Stomach (tissue), 9 donors: ENCODE measurements around the gene PKMYT1. TPM values are rescaled to one million over a fixed set of nuclear protein-coding genes. Genes with fewer than 3 reads are reported as not detected.
"Not testable (repeated sequence)": the region's sequence is repeated elsewhere in the genome, so short reads cannot be mapped to it uniquely, and the experiment has no call there.

Experiments
- DNase-seq, 2 donors: peaks; one replicate each; pipeline versions ENCODE4 v3.0.0 to v3.0.0-alpha.2; 2013 to 2019
- H3K27ac ChIP-seq, 5 donors: fragments of 200-600 bp in 4 of 5; sonication (generic) in 4 of 5; one replicate each; pipeline ENCODE4 v1.5.1; 2013 to 2019; ENCODE audit warnings: mild to moderate bottlenecking in 1 of 5, moderate library complexity in 1 of 5
- H3K27me3 ChIP-seq, 3 donors: fragments of 200-600 bp; sonication (generic); one replicate each; pipeline ENCODE4 v1.5.1; 2017 to 2019; ENCODE audit warnings: mixed run types in 1 of 3
- H3K36me3 ChIP-seq, 4 donors: fragments of 200-600 bp; sonication (generic); 1 replicate in 3 of 4; 2 replicates in 1 of 4; pipeline ENCODE4 v1.5.1; 2016 to 2019
- H3K4me1 ChIP-seq, 4 donors: fragments of 200-600 bp; sonication (generic); one replicate each; pipeline ENCODE4 v1.5.1; 2016 to 2019
- H3K4me3 ChIP-seq, 4 donors: fragments of 200-600 bp; sonication (generic) in 3 of 4; one replicate each; pipeline ENCODE4 v1.5.1; 2016 to 2019; ENCODE audit warnings: mild to moderate bottlenecking in 1 of 4
- H3K9me3 ChIP-seq, 4 donors: fragments of 200-600 bp; sonication (generic); one replicate each; pipeline ENCODE4 v1.5.1; 2016 to 2019
- EP300 ChIP-seq: sonication (generic); formaldehyde crosslinking; IDR thresholded peaks from one replicate; pipeline ENCODE4 v1.6.1; 2017; ENCODE audit warnings: antibody characterized with exemption
- POLR2A ChIP-seq, 4 donors: fragments of 450-650 bp; IDR thresholded peaks; one replicate each; pipeline ENCODE4 v1.6.1; 2016; ENCODE audit warnings: antibody characterized with exemption in 4 of 4, control low read depth in 2 of 4, mild to moderate bottlenecking in 1 of 4, moderate library complexity in 1 of 4
- POLR2AphosphoS5 ChIP-seq, 3 donors: sonication (generic); formaldehyde crosslinking; IDR thresholded peaks; one replicate each; pipeline ENCODE4 v1.6.1; 2016; ENCODE audit warnings: antibody characterized with exemption in 3 of 3
- WGBS, 5 donors: extraction: QIAGEN DNeasy Blood & Tissue Kit in 3 of 5; methylation state at CpG; one replicate each; pipeline versions ENCODE4 v1.1.5 to v1.1.7; 2013 to 2018; 5-methylcytosine and 5-hydroxymethylcytosine counted together
- intact Hi-C: fragments of 100-400 bp; cut with DNase I; formaldehyde crosslinking; loops from one replicate; pipeline ENCODE4 v1.15.1; 2023; ENCODE audit warnings: low total_unique reads
- polyA plus RNA-seq, 3 donors: library from polyadenylated mRNA; stranded (reverse); fragments of 200-250 nt; gene quantifications; one replicate each; pipeline ENCODE4 v1.2.3, GENCODE V29; 2013
- total RNA-seq, 5 donors: library from RNA; depleted of rRNA; stranded (reverse); fragments of >200 nt; gene quantifications; one replicate each; pipeline versions ENCODE4 v1.1.0 to v1.2.3, GENCODE V29; 2014 to 2016
- TF ChIP-seq, protein P1 (sequence below), 7 experiments: fragments of 450-650 bp in 4 of 7; fragments of 200-600 bp in 3 of 7; sonication (generic) in 3 of 7; IDR thresholded peaks; one replicate each; pipeline ENCODE4 v1.5.1; 2016 to 2019; ENCODE audit warnings: antibody characterized with exemption in 7 of 7, control low read depth in 2 of 7, mild to moderate bottlenecking in 1 of 7
- donor health status: healthy with polysubstance abuse.
- donor health status: Bipolar disorder and iron deficiency.
- donor health status: healthy.

Gene PKMYT1
- total and polyA plus RNA-seq, 8 donors: 1.8 to 19.3 (median 9.5) TPM

DNA sequence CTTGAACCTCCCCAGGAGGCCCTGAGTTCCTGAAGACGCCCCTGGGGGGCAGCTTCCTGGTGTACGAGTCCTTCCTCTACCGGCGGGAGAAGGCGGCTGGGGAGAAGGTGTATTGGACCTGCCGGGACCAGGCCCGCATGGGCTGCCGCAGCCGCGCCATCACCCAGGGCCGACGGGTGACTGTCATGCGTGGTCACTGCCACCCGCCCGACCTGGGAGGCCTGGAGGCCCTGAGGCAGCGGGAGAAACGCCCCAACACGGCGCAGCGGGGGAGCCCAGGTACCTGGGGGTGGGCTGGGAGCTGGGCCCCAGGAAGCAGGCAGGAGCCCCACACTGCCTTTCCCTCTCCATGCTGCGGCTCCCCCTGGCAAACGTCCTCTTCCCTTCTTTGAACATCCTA, 46.5 kb downstream of the PKMYT1 start:
- Histone ChIP-seq H3K36me3 (peaks cover 61 to 92% (median 89%) of the 10 kb centered on the region in 4 donors), H3K4me1 (no peaks in the 10 kb centered on the region), H3K4me3 (no peak overlapping the region), H3K9me3 (no peaks in the 10 kb centered on the region), H3K27me3 (no peaks in the 10 kb centered on the region), H3K27ac (no peak overlapping the region)
- no peak for TF ChIP-seq EP300
- no peak for TF ChIP-seq POLR2A (IDR thresholded peaks at IDR 0.05)
- TF ChIP-seq, protein P1, sequence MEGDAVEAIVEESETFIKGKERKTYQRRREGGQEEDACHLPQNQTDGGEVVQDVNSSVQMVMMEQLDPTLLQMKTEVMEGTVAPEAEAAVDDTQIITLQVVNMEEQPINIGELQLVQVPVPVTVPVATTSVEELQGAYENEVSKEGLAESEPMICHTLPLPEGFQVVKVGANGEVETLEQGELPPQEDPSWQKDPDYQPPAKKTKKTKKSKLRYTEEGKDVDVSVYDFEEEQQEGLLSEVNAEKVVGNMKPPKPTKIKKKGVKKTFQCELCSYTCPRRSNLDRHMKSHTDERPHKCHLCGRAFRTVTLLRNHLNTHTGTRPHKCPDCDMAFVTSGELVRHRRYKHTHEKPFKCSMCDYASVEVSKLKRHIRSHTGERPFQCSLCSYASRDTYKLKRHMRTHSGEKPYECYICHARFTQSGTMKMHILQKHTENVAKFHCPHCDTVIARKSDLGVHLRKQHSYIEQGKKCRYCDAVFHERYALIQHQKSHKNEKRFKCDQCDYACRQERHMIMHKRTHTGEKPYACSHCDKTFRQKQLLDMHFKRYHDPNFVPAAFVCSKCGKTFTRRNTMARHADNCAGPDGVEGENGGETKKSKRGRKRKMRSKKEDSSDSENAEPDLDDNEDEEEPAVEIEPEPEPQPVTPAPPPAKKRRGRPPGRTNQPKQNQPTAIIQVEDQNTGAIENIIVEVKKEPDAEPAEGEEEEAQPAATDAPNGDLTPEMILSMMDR (IDR thresholded peaks at IDR 0.05): no peak
- TF ChIP-seq POLR2AphosphoS5 (IDR thresholded peaks at IDR 0.05): no peak
- intact Hi-C loops: no loop called here
- no peak for DNase-seq
- WGBS, 5 donors: 89 to 96% (median 92%) methylated on average over 5 to 22 of the region's 22 CpGs

DNA sequence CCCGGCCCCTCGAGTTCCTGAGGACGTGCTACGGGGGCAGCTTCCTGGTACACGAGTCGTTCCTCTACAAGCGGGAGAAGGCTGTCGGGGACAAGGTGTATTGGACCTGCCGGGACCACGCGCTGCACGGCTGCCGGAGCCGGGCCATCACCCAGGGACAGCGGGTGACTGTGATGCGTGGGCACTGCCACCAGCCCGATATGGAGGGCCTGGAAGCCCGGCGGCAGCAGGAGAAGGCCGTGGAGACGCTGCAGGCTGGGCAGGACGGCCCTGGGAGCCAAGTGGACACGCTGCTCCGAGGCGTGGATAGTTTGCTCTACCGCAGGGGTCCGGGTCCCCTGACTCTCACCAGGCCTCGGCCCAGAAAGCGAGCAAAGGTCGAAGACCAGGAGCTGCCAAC, 47.1 kb downstream of the PKMYT1 start:
- H3K4me1 ChIP-seq: no peaks in the 10 kb centered on the region
- no peaks in the 10 kb centered on the region for H3K9me3 ChIP-seq
- intact Hi-C loops: no loop called here
- DNase-seq: no peak
- 93 to 95% (median 94%) methylated on average over 26 to 30 of the region's 30 CpGs for WGBS, 5 donors
- H3K4me3 ChIP-seq: no peak overlapping the region
- H3K27ac ChIP-seq: no peak overlapping the region
- H3K27me3 ChIP-seq: no peaks in the 10 kb centered on the region
- TF ChIP-seq POLR2AphosphoS5 (IDR thresholded peaks at IDR 0.05): no peak
- TF ChIP-seq, protein P1 (IDR thresholded peaks at IDR 0.05): no peak
- no peak for TF ChIP-seq EP300
- no peak for TF ChIP-seq POLR2A (IDR thresholded peaks at IDR 0.05)
- H3K36me3 ChIP-seq: peaks cover 57 to 87% (median 83%) of the 10 kb centered on the region in 4 donors

DNA sequence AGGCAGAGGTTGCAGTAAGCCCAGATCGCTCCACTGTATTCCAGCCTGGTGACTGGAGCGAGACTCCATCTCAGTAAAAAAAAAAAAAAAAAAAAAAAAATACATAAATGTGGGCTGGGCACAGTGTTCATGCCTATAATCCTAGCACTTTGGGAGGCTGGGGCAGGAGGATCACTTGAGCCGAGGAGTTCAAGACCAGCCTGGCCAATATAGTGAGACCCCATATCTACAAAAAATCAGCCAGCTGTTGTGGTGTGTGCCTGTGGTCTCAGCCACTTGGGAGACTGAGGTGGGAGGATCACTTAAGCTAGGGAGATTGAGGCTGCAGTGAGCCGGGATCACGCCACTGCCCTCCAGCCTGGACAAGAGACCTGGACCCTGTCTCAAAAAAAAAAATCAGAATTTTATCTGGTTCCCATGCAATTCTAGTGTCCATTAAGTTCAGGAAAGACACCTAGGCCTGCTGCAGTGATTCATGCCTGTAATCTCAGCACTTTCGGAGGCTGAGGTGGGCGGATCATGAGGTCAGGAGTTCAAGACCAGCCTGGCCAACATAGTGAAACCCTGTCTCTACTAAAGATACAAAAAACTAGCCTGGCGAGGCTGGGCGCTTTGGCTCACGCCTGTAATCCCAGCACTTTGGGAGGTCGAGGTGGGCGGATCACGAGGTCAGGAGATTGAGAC, 48.9 kb downstream of the PKMYT1 start:
- DNase-seq, intact Hi-C loops, H3K4me3 ChIP-seq, H3K9me3 ChIP-seq, H3K27ac ChIP-seq, H3K27me3 ChIP-seq: not testable (repeated sequence)
- H3K4me1 ChIP-seq: peaks cover 0 to 11% (median 10%) of the 10 kb centered on the region in 4 donors
- 86 to 95% (median 92%) methylated on average over 13 of the region's 13 CpGs for WGBS, 5 donors
- peaks cover 42 to 69% (median 66%) of the 10 kb centered on the region in 4 donors for H3K36me3 ChIP-seq

DNA sequence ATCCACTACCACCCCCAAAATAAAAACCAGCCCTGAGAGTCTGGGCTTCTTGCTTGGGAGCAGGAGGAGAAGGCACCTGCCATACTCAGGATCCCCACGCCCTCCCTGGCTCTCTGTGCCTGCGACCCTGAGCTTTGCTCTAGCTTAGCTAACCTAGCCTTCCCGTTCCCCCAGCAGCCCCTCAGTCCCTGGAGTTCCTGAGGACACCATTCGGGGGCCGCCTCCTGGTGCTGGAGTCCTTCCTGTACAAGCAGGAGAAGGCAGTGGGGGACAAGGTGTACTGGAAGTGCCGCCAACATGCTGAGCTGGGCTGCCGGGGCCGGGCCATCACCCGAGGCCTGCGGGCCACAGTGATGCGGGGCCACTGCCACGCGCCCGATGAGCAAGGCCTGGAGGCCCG, 50.0 kb downstream of the PKMYT1 start:
- no peak for DNase-seq
- Histone ChIP-seq H3K4me3 (no peak overlapping the region), H3K36me3 (peaks cover 37 to 58% (median 54%) of the 10 kb centered on the region in 4 donors), H3K4me1 (peaks cover 0 to 18% (median 13%) of the 10 kb centered on the region in 4 donors), H3K27me3 (no peaks in the 10 kb centered on the region), H3K27ac (no peak overlapping the region), H3K9me3 (no peaks in the 10 kb centered on the region)
- 94 to 97% (median 96%) methylated on average over 12 to 15 of the region's 15 CpGs for WGBS, 5 donors
- intact Hi-C loops: no loop called here
- TF ChIP-seq POLR2AphosphoS5 (IDR thresholded peaks at IDR 0.05) (no peak), POLR2A (IDR thresholded peaks at IDR 0.05) (no peak), EP300 (no peak)
- TF ChIP-seq, protein P1 (IDR thresholded peaks at IDR 0.05): no peak

DNA sequence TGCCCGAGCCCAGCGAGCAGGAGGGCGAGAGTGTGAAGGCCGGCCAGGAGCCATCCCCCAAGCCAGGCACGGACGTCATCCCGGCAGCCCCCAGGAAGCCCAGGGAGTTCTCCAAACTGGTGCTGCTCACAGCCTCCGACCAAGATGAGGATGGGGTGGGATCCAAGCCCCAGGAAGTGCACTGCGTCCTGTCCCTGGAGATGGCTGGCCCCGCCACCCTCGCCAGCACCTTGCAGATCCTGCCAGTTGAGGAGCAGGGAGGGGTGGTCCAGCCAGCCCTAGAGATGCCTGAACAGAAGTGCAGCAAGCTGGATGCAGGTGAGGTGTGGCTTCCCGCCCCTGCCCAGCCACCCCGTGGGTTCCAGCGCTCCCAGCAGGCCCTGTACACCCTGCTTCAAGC, 50.6 kb downstream of the PKMYT1 start:
- Histone ChIP-seq H3K36me3 (peaks cover 34 to 56% (median 51%) of the 10 kb centered on the region in 4 donors), H3K4me3 (no peak overlapping the region), H3K27me3 (no peaks in the 10 kb centered on the region), H3K4me1 (peaks cover 0 to 18% (median 13%) of the 10 kb centered on the region in 4 donors), H3K9me3 (no peaks in the 10 kb centered on the region), H3K27ac (no peak overlapping the region)
- DNase-seq: no peak
- TF ChIP-seq POLR2A (IDR thresholded peaks at IDR 0.05) (no peak), POLR2AphosphoS5 (IDR thresholded peaks at IDR 0.05) (no peak), EP300 (no peak)
- TF ChIP-seq, protein P1 (IDR thresholded peaks at IDR 0.05): no peak
- 92 to 97% (median 94%) methylated on average over 6 to 14 of the region's 14 CpGs for WGBS, 5 donors
- intact Hi-C loops: no loop called here
